KOPT-K1 (cell line): Measurements from ENCODE around the gene EFCAB9.
"Not testable (repeated sequence)": the region's sequence is repeated elsewhere in the genome, so short reads cannot be mapped to it uniquely, and the experiment has no call there.

Experiments
- H3K27ac ChIP-seq: fragments of 200-600 bp; sonication (generic); 2 replicates; pipeline ENCODE4 v1.5.1; 2016; ENCODE audit warnings: antibody characterized with exemption, mild to moderate bottlenecking, low read depth, low read length; ENCODE audit not compliant: poor library complexity, severe bottlenecking
- H3K36me3 ChIP-seq: fragments of 200-600 bp; sonication (generic); 2 replicates; pipeline ENCODE4 v1.5.1; 2017; ENCODE audit warnings: antibody characterized with exemption, mild to moderate bottlenecking, low read length, moderate library complexity; ENCODE audit not compliant: insufficient read depth
- H3K9me3 ChIP-seq: fragments of 200-600 bp; sonication (generic); 2 replicates; pipeline ENCODE4 v1.5.1; 2017; ENCODE audit warnings: antibody characterized with exemption, low read length, mild to moderate bottlenecking; ENCODE audit not compliant: insufficient read depth, poor library complexity, severe bottlenecking

Gene EFCAB9

GRCh38 chr5:172193872-172194271, at the start of gene EFCAB9:
Gene EFCAB9 (plus strand): TSS chr5:172194172. CDS start chr5:172194173, 1 bp downstream.
- H3K36me3 ChIP-seq = no peaks in the 10 kb centered on the region
- no peaks in the 10 kb centered on the region for H3K9me3 ChIP-seq
- no peak within 1 kb of the TSS for H3K27ac ChIP-seq

GRCh38 chr5:172144291-172144815, 49.6 kb upstream of the EFCAB9 start:
- Histone ChIP-seq H3K27ac (no peak overlapping the region), H3K36me3 (peaks cover 40% of the 10 kb centered on the region), H3K9me3 (no peaks in the 10 kb centered on the region)

- no peaks in the 10 kb centered on the region for H3K9me3 ChIP-seq
- H3K27ac ChIP-seq = no peak overlapping the region
- peaks cover 42% of the 10 kb centered on the region for H3K36me3 ChIP-seq
Measured at GRCh38 chr5:172144931-172145869, 48.8 kb upstream of the EFCAB9 start.

- Histone ChIP-seq H3K9me3 (no peaks in the 10 kb centered on the region), H3K27ac (no peak overlapping the region), H3K36me3 (peaks cover 50% of the 10 kb centered on the region)
Measured at GRCh38 chr5:172145870-172146747, 47.9 kb upstream of the EFCAB9 start.

- peaks cover 53% of the 10 kb centered on the region for H3K36me3 ChIP-seq
Measured at GRCh38 chr5:172146748-172147092, 47.3 kb upstream of the EFCAB9 start.

GRCh38 chr5:172147857-172148256, 46.1 kb upstream of the EFCAB9 start:
- Histone ChIP-seq H3K27ac (no peak overlapping the region), H3K9me3 (no peaks in the 10 kb centered on the region), H3K36me3 (peaks cover 63% of the 10 kb centered on the region)

More at GRCh38 chr5:172146748-172147092, 47.3 kb upstream of the EFCAB9 start:
- no peaks in the 10 kb centered on the region for H3K9me3 ChIP-seq
- no peak overlapping the region for H3K27ac ChIP-seq

GRCh38 chr5:172148381-172148780, 45.6 kb upstream of the EFCAB9 start:
- H3K36me3 ChIP-seq = peaks cover 65% of the 10 kb centered on the region
- no peak overlapping the region for H3K27ac ChIP-seq
- H3K9me3 ChIP-seq = no peaks in the 10 kb centered on the region

GRCh38 chr5:172149073-172149472, 44.9 kb upstream of the EFCAB9 start:
- Histone ChIP-seq H3K36me3 (peaks cover 72% of the 10 kb centered on the region), H3K27ac (no peak overlapping the region)

GRCh38 chr5:172149481-172149880, 44.5 kb upstream of the EFCAB9 start:
- H3K36me3 ChIP-seq = peaks cover 76% of the 10 kb centered on the region
- H3K27ac ChIP-seq = not testable (repeated sequence)

More at GRCh38 chr5:172149073-172149472, 44.9 kb upstream of the EFCAB9 start:
- no peaks in the 10 kb centered on the region for H3K9me3 ChIP-seq

GRCh38 chr5:172150514-172151425, 43.2 kb upstream of the EFCAB9 start:
- Histone ChIP-seq H3K27ac (peak overlapping the region; percentile 47), H3K36me3 (peaks cover 82% of the 10 kb centered on the region), H3K9me3 (no peaks in the 10 kb centered on the region)

More at GRCh38 chr5:172149481-172149880, 44.5 kb upstream of the EFCAB9 start:
- not testable (repeated sequence) for H3K9me3 ChIP-seq

GRCh38 chr5:172151661-172152210, 42.2 kb upstream of the EFCAB9 start:
- H3K36me3 ChIP-seq = peaks cover 82% of the 10 kb centered on the region
- no peaks in the 10 kb centered on the region for H3K9me3 ChIP-seq
- no peak overlapping the region for H3K27ac ChIP-seq

- H3K27ac ChIP-seq = no peak overlapping the region
- peaks cover 70% of the 10 kb centered on the region for H3K36me3 ChIP-seq
Measured at GRCh38 chr5:172153695-172154094, 40.3 kb upstream of the EFCAB9 start.

GRCh38 chr5:172155101-172155500, 38.9 kb upstream of the EFCAB9 start:
- not testable (repeated sequence) for H3K27ac ChIP-seq, H3K9me3 ChIP-seq
- H3K36me3 ChIP-seq = peaks cover 62% of the 10 kb centered on the region

More at GRCh38 chr5:172153695-172154094, 40.3 kb upstream of the EFCAB9 start:
- H3K9me3 ChIP-seq = peaks cover 4% of the 10 kb centered on the region

GRCh38 chr5:172156541-172156994, 37.4 kb upstream of the EFCAB9 start:
- Histone ChIP-seq H3K9me3 (peaks cover 4% of the 10 kb centered on the region), H3K36me3 (peaks cover 51% of the 10 kb centered on the region), H3K27ac (no peak overlapping the region)
